Coronary artery (tissue), 2 donors: Measurements from ENCODE around the gene RAB8A.

Experiments
- DNase-seq: peaks from one replicate; pipeline ENCODE4 v3.0.0-alpha.2; 2017; ENCODE audit warnings: low spot score
- H3K27ac ChIP-seq, 2 donors: fragments of 200-600 bp; sonication (generic); one replicate each; pipeline ENCODE4 v1.5.1; 2016 to 2019
- H3K4me3 ChIP-seq: fragments of 200-600 bp; sonication (generic); 2 replicates; pipeline ENCODE4 v1.5.1; 2016; ENCODE audit warnings: mild to moderate bottlenecking, moderate library complexity
- TF ChIP-seq, protein P1 (sequence below): fragments of 200-600 bp; sonication (generic); IDR thresholded peaks from one replicate; pipeline ENCODE4 v1.5.1; 2019; ENCODE audit warnings: antibody characterized with exemption

RAB8A gene

DNA sequence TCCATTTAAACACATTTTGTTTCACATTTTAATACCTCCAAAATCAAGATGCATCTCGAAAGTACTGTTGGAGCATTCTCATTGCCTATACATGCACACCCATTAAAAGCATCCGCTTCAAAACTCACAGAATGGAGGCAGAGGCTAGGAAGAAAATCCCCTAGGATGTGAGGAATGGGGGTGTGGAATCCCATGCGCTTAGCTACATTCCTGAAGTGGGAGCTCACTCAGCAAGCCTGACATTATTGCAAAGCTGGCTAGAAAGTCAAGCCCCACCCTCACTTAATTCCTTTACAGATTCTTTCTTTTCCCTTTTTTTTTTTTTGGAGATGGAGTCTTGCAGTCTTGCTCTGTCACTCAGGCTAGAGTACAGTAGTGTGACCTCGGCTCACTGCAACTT is 68.9 kb downstream of the RAB8A start:
- Histone ChIP-seq H3K27ac (no peak overlapping the region), H3K4me3 (no peak overlapping the region)
- TF ChIP-seq, protein P1, sequence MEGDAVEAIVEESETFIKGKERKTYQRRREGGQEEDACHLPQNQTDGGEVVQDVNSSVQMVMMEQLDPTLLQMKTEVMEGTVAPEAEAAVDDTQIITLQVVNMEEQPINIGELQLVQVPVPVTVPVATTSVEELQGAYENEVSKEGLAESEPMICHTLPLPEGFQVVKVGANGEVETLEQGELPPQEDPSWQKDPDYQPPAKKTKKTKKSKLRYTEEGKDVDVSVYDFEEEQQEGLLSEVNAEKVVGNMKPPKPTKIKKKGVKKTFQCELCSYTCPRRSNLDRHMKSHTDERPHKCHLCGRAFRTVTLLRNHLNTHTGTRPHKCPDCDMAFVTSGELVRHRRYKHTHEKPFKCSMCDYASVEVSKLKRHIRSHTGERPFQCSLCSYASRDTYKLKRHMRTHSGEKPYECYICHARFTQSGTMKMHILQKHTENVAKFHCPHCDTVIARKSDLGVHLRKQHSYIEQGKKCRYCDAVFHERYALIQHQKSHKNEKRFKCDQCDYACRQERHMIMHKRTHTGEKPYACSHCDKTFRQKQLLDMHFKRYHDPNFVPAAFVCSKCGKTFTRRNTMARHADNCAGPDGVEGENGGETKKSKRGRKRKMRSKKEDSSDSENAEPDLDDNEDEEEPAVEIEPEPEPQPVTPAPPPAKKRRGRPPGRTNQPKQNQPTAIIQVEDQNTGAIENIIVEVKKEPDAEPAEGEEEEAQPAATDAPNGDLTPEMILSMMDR: no peak
- no peak for DNase-seq
